Lower leg skin (tissue), 3 donors: ENCODE measurements around the gene LYSET.

Source experiments
- POLR2A ChIP-seq, 2 donors: fragments of 450-650 bp; IDR thresholded peaks; one replicate each; pipeline ENCODE4 v1.6.1; 2016 to 2017; ENCODE audit warnings: antibody characterized with exemption in 2 of 2, mild to moderate bottlenecking in 1 of 2, moderate library complexity in 1 of 2
- TF ChIP-seq, protein P1 (sequence below), 3 donors: fragments of 450-650 bp; IDR thresholded peaks; one replicate each; pipeline ENCODE4 v1.5.1; 2016; ENCODE audit warnings: antibody characterized with exemption in 3 of 3, mild to moderate bottlenecking in 3 of 3, moderate library complexity in 2 of 3

DNA sequence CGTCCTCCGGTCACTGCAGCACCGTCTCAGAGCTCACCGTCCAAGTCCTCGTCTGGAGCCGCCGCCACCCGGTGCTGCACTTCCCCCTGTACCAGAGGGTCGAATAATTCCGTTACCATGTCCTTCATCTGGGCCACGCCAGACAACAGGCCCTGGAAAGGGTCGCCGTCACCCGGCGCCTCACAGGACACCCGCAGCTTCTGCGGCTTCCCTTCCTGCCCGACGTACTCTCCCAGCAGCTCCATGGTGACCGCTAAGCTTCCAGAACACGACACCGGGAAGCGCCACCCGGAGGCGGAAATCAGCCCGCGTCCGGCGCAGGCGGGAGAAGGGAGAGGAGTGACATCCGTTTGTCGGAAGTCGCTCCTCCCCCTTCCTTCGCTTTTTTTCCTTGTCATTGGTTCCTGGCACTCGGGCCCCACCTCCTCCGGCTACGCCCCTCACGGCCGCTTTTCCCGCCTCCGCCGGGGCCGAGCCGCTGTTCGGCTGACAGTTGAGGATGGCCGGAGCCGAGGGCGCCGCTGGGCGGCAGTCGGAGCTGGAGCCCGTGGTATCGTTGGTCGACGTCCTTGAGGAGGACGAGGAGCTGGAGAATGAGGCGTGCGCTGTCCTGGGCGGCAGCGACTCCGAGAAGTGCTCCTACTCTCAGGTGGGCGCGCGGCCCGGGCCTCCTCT is 21.8 kb downstream of the LYSET start, which contains the start of the genes GON7 and UBR7:
- no peak for TF ChIP-seq POLR2A (IDR thresholded peaks at IDR 0.05)
- TF ChIP-seq, protein P1, sequence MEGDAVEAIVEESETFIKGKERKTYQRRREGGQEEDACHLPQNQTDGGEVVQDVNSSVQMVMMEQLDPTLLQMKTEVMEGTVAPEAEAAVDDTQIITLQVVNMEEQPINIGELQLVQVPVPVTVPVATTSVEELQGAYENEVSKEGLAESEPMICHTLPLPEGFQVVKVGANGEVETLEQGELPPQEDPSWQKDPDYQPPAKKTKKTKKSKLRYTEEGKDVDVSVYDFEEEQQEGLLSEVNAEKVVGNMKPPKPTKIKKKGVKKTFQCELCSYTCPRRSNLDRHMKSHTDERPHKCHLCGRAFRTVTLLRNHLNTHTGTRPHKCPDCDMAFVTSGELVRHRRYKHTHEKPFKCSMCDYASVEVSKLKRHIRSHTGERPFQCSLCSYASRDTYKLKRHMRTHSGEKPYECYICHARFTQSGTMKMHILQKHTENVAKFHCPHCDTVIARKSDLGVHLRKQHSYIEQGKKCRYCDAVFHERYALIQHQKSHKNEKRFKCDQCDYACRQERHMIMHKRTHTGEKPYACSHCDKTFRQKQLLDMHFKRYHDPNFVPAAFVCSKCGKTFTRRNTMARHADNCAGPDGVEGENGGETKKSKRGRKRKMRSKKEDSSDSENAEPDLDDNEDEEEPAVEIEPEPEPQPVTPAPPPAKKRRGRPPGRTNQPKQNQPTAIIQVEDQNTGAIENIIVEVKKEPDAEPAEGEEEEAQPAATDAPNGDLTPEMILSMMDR (IDR thresholded peaks at IDR 0.05) = no peak
